Panc1 (cell line): ENCODE data around the gene GPR87. TPM values are rescaled to one million over a fixed set of nuclear protein-coding genes. Genes with fewer than 3 reads are reported as not detected.

Source experiments
- ATAC-seq: fragments of 200-7000 bp; cut with Tn5 transposase; 2 replicates; pipeline ENCODE4 v1.9.1; 2020; ENCODE audit warnings: mild to moderate bottlenecking, moderate library complexity
- BruUV-seq: library from RNA; stranded (reverse); fragments of 400-500 nt; replicated peaks from 2 replicates; lab custom pipeline; 2021; lab: Mats Ljungman, UMichigan
- CTCF ChIA-PET: fragments of 300-600 bp; sonication (Branson Sonifier 250); formaldehyde crosslinking; loops from one replicate; lab custom pipeline; 2022; ENCODE audit warnings: antibody characterized with exemption; lab: Charles Lee
- POLR2A ChIA-PET: fragments of 300-600 bp; sonication (Branson Sonifier 250); formaldehyde crosslinking; loops from one replicate; lab custom pipeline; 2022; ENCODE audit warnings: antibody characterized with exemption; lab: Charles Lee
- DNase-seq: peaks from one replicate; pipeline ENCODE4 v3.0.0-alpha.2; 2010; ENCODE audit warnings: low read depth, low spot score
- H3K27ac ChIP-seq: 2 replicates; pipeline ENCODE4 v1.5.1; 2011; ENCODE audit warnings: mild to moderate bottlenecking, low read length, inconsistent platforms
- H3K27me3 ChIP-seq: fragments of 200-500 bp; sonication (Bioruptor generic); 2 replicates; pipeline ENCODE4 v1.6.0; 2014; ENCODE audit warnings: low read length, inconsistent platforms; ENCODE audit not compliant: control insufficient read depth, insufficient read depth
- H3K36me3 ChIP-seq: fragments of 200-500 bp; sonication (Bioruptor generic); 2 replicates; pipeline ENCODE4 v1.5.1; 2014; ENCODE audit warnings: inconsistent platforms, mild to moderate bottlenecking, low read length, moderate library complexity; ENCODE audit not compliant: control insufficient read depth, insufficient read depth
- H3K4me1 ChIP-seq: 2 replicates; pipeline ENCODE4 v1.5.1; 2011; ENCODE audit warnings: inconsistent platforms, mild to moderate bottlenecking, low read length, moderate library complexity; ENCODE audit not compliant: control insufficient read depth, insufficient read depth
- H3K4me3 ChIP-seq, 2 experiments: 2 replicates each; pipeline ENCODE4 v1.5.1; 2011 to 2012; ENCODE audit warnings: low read depth in 2 of 2, low read length in 2 of 2, mild to moderate bottlenecking in 2 of 2, inconsistent platforms in 1 of 2, moderate library complexity in 1 of 2
- H3K9me3 ChIP-seq: fragments of 200-500 bp; sonication (Bioruptor generic); 2 replicates; pipeline ENCODE4 v1.5.1; 2014; ENCODE audit warnings: low read depth, mild to moderate bottlenecking, inconsistent platforms, low read length, moderate library complexity; ENCODE audit not compliant: control insufficient read depth, insufficient read depth
- POLR2AphosphoS5 ChIP-seq: IDR thresholded peaks from 2 replicates; pipeline ENCODE4 v1.6.1; 2012; ENCODE audit warnings: mild to moderate bottlenecking, low read depth, low read length, moderate library complexity
- SIN3A ChIP-seq: IDR thresholded peaks from 2 replicates; pipeline ENCODE4 v1.6.1; 2012; ENCODE audit warnings: low read depth, mild to moderate bottlenecking, low read length, moderate library complexity, borderline replicate concordance; ENCODE audit not compliant: insufficient read depth
- TCF7L2 ChIP-seq: IDR thresholded peaks from 2 replicates; pipeline ENCODE4 v1.6.1; 2011; ENCODE audit warnings: mild to moderate bottlenecking, low read depth, low read length, inconsistent platforms
- in situ Hi-C: cut with HindIII; loops from 2 replicates; pipeline ENCODE4 v1.10.0; 2016; ENCODE audit warnings: low sequenced_read_pairs, low pct_unique_long_range_greater_than_20kb
- intact Hi-C: fragments of 100-400 bp; cut with micrococcal nuclease; formaldehyde crosslinking; loops from one replicate; pipeline ENCODE4 v1.10.0; 2022; ENCODE audit not compliant: unreplicated experiment
- total RNA-seq: library from RNA; stranded (reverse); gene quantifications from one replicate; pipeline ENCODE4 v1.2.1, GENCODE V29; 2021; ENCODE audit not compliant: unreplicated experiment
- TF ChIP-seq, protein P1 (sequence below), 2 experiments: IDR thresholded peaks; 2 replicates each; pipeline ENCODE4 v1.6.1; 2011 to 2012; ENCODE audit warnings: low read depth in 2 of 2, control low read depth in 1 of 2, low read length in 1 of 2, mild to moderate bottlenecking in 1 of 2, moderate library complexity in 1 of 2; ENCODE audit not compliant: insufficient read depth in 1 of 2
- TF ChIP-seq, protein P2 (sequence below): fragments of 450-650 bp; IDR thresholded peaks from 2 replicates; pipeline ENCODE4 v1.5.1; 2017; ENCODE audit warnings: mild to moderate bottlenecking

The GPR87 gene
- total RNA-seq, 1 experiment from 2014 or later, result not detected

DNA sequence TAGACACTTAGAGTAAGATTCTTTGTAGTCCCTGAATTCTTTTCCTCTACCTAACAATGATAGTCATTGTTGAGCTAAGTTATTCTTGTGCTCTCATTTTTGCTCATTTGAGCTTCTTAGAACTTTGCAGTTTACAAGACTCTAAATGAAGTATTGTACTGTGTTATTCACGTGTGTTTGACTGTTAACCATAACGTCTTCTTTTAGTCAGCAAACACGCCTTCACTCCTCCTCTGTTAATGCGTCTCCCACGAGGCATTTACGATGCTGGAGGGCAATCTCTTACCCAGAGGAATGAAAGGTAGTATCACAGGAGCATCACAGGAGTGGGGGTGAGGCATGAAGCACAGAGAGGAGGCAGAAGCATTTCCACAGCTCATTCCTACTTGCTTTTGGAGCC is 23.5 kb downstream of the GPR87 start:
- no peak for ATAC-seq
- H3K4me3 ChIP-seq, result no peak overlapping the region
- POLR2A ChIA-PET, result no interaction called here

DNA sequence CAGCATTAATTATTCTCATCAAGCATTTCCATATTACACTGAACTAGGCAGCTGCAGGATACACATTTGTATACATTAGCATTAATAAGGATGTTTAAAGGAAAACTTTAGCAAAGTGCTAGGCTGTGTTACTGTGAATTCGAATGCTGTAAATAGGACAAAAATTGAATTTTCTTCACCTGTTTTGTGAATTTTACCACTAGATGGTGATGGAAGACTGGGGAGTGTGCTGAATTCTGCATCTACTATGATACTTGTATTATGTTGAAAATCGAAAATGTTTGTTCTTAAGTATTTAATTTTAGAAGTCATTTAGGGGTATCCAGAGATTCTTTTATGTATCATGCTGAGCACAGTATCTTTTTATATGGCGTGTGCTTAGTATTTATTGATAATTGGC is 25.9 kb downstream of the GPR87 start:
- no peak for ATAC-seq
- Histone ChIP-seq H3K36me3 (no peaks in the 10 kb centered on the region), H3K4me3 (no peak overlapping the region), H3K9me3 (no peaks in the 10 kb centered on the region), H3K27ac (no peak overlapping the region), H3K4me1 (no peaks in the 10 kb centered on the region), H3K27me3 (no peaks in the 10 kb centered on the region)
- no TSS peak for BruUV-seq
- intact Hi-C loops (loop anchor here (5.0 kb wide), 2 partner anchors 37 to 547 kb away; partner anchors contain the start of gene P2RY13), in situ Hi-C loops (no loop called here)
- DNase-seq, result no peak
- TF ChIP-seq TCF7L2, result no peak
- TF ChIP-seq SIN3A, result no peak
- TF ChIP-seq, protein P1, sequence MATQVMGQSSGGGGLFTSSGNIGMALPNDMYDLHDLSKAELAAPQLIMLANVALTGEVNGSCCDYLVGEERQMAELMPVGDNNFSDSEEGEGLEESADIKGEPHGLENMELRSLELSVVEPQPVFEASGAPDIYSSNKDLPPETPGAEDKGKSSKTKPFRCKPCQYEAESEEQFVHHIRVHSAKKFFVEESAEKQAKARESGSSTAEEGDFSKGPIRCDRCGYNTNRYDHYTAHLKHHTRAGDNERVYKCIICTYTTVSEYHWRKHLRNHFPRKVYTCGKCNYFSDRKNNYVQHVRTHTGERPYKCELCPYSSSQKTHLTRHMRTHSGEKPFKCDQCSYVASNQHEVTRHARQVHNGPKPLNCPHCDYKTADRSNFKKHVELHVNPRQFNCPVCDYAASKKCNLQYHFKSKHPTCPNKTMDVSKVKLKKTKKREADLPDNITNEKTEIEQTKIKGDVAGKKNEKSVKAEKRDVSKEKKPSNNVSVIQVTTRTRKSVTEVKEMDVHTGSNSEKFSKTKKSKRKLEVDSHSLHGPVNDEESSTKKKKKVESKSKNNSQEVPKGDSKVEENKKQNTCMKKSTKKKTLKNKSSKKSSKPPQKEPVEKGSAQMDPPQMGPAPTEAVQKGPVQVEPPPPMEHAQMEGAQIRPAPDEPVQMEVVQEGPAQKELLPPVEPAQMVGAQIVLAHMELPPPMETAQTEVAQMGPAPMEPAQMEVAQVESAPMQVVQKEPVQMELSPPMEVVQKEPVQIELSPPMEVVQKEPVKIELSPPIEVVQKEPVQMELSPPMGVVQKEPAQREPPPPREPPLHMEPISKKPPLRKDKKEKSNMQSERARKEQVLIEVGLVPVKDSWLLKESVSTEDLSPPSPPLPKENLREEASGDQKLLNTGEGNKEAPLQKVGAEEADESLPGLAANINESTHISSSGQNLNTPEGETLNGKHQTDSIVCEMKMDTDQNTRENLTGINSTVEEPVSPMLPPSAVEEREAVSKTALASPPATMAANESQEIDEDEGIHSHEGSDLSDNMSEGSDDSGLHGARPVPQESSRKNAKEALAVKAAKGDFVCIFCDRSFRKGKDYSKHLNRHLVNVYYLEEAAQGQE (IDR thresholded peaks at IDR 0.05; ENCODE audit: insufficient read depth in 1 of 2, low read depth in 2 of 2, low read length in 1 of 2), result no peak
- TF ChIP-seq POLR2AphosphoS5, result no peak
- TF ChIP-seq, protein P2, sequence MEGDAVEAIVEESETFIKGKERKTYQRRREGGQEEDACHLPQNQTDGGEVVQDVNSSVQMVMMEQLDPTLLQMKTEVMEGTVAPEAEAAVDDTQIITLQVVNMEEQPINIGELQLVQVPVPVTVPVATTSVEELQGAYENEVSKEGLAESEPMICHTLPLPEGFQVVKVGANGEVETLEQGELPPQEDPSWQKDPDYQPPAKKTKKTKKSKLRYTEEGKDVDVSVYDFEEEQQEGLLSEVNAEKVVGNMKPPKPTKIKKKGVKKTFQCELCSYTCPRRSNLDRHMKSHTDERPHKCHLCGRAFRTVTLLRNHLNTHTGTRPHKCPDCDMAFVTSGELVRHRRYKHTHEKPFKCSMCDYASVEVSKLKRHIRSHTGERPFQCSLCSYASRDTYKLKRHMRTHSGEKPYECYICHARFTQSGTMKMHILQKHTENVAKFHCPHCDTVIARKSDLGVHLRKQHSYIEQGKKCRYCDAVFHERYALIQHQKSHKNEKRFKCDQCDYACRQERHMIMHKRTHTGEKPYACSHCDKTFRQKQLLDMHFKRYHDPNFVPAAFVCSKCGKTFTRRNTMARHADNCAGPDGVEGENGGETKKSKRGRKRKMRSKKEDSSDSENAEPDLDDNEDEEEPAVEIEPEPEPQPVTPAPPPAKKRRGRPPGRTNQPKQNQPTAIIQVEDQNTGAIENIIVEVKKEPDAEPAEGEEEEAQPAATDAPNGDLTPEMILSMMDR, result peak; percentile 58; the same call in 1 of the 2 replicates
- POLR2A ChIA-PET, result no interaction called here
- CTCF ChIA-PET, result no interaction called here

More for the DNA sequence above, 23.5 kb downstream of the GPR87 start:
- BruUV-seq, result no TSS peak
- H3K4me1 ChIP-seq, result no peaks in the 10 kb centered on the region
- in situ Hi-C loops (no loop called here), intact Hi-C loops (loop anchor here (5.0 kb wide), 2 partner anchors 34 to 544 kb away; partner anchors contain the start of gene P2RY13)
- H3K27ac ChIP-seq, result no peak overlapping the region
- CTCF ChIA-PET, result interaction anchor here (0.6 kb wide), 3 partner anchors 16 to 544 kb away, joined by 3 to 4 read pairs (median 3); no protein-coding TSS in a partner anchor
- no peaks in the 10 kb centered on the region for H3K27me3 ChIP-seq
- no peaks in the 10 kb centered on the region for H3K9me3 ChIP-seq
- TF ChIP-seq, protein P2, result no peak
- TF ChIP-seq POLR2AphosphoS5 (no peak), TCF7L2 (no peak), SIN3A (no peak)
- TF ChIP-seq, protein P1 (IDR thresholded peaks at IDR 0.05; ENCODE audit: insufficient read depth in 1 of 2, low read depth in 2 of 2, low read length in 1 of 2), result no peak
- H3K36me3 ChIP-seq, result no peaks in the 10 kb centered on the region
- DNase-seq, result no peak
